ENCODE data around the gene RPN1. TPM values are rescaled to one million over a fixed set of nuclear protein-coding genes. Genes with fewer than 3 reads are reported as not detected.
A peak's percentile ranks its signal among the peaks of the same experiment; 100 is the strongest.
"Not testable (repeated sequence)": the region's sequence is repeated elsewhere in the genome, so short reads cannot be mapped to it uniquely, and the experiment has no call there.

RPN1 gene
- total RNA-seq, 1 donor from 2014 or later: 96.8 TPM

DNA sequence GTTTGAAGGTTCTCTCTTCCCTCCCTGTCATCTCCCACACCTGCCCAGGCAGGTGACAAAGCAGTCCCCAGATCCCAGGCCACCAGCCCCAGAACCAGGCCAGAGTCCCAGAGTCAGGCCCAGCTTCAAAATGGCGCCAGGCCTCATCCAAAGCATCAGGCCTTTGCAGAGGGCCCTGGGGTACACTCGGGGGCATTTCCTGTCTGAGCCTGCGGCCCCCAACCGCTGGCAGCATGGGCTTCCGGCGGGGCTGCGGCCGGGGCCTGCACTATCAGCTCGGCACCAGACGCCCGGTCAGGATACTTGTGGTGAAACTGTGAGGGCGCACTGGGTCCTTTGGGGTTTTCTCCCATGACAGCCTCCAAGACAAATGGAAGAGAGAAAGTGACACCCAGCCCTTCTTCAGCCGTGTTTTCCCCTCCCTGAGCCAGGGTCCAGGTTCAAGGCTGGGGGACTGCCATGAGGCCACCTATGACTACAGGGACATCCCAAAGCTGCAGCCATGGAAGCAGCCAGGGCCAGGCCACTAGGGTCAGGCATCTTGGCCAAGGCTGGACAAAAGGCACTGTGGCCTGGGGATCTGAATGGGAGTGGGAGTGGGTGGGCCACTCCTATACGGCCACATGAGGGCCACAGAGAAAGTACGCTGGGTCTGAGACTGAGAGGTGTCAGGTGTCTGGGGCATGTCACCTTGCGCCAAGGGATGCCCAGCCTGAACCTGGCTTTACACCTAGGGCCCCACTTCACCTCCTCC, 33.9 kb downstream of the RPN1 start:
- ATAC-seq (ENCODE audit: poor library complexity): no peak
- intact Hi-C loops (cut with DNase I): no loop called here

DNA sequence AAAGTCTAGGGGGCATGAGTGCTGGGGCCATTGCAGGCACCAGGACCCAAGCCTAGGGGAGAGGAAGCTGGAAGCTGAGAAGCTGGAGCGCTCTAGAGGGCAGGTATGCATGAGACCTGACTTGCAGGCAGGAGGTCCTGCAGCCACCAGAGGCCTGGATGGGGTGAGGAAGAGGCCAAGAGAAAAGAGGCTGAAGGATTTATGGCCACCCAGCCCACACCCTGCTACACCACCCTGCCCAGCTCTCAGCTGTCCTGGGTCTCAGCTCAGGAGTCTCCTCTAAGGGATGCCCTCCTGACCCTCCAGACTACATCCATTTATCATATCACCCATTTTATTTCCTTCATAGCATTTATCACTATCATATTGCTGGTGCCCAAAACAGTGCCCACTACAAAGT, 36.5 kb downstream of the RPN1 start:
- intact Hi-C loops (cut with DNase I): no loop called here
- DNase-seq (no peak), ATAC-seq (ENCODE audit: poor library complexity) (no peak)

More for the DNA sequence above, 33.9 kb downstream of the RPN1 start:
- no peak for DNase-seq

DNA sequence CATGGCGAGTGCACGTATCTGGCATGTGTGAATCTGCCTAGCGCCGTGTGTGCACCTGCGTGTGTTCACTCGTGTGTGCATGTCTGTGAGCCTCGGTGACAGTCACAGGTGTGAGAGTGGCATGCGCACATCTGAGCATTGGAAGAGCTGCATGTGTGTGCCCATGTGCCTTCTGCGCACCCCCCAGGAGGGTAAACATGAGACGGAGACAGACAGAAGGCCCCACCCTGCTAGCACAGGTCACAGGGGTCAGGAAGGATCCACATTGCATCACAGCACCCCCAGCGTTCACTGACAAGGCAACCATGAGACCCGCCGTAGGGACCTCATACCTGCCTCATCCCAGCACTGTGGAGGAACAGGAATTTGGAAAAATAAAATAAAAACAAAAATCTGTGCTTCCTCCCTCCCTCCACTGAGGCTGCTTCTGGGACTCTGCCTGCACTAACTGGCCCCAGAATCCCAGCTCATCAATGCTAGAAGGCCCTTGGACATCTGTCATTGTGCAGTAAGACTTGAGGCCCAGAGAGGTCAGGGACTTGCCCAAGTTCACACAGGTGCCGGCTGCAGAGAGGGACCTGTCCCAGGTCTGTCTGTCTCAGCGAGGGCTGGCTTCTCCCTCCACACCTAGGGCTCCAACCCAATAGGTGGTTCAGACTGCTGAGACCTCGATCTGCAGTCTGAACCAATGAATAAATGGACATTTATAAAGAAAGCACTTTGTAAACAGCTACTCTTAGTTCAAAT, 37.4 kb downstream of the RPN1 start:
- intact Hi-C loops (cut with DNase I): no loop called here
- ATAC-seq (ENCODE audit: poor library complexity) (no peak), DNase-seq (no peak)

DNA sequence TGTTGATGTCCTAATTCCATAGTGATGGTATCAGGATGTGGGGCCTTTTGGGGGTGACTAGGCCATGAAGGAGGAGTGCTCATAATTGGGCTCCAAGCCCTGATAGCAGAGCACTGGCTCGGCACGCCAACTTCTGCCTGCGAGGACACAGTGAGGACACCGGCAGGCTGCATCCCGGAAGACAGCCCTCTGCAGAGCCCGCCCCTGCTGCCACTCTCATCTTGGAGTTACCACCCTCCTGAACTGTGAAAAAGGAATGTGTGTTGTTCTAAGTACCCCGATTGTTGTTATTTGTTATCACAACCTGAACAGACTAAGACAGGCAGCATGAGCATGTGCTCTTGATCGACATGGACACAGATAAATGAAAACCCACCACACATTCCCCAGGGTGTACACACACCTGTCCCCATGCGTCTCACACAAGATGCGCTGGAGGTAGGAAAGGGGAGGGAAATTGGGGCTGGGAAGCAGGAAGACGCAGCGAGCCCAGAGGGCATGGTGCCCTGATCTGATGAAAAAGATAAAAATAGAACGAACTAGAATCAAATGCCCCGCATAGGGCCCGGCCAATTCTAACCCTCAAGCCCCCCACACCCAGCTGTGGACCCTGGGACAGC, 40.1 kb downstream of the RPN1 start:
- DNase-seq (no peak), ATAC-seq (ENCODE audit: poor library complexity) (no peak)
- intact Hi-C loops (cut with DNase I): no loop called here

DNA sequence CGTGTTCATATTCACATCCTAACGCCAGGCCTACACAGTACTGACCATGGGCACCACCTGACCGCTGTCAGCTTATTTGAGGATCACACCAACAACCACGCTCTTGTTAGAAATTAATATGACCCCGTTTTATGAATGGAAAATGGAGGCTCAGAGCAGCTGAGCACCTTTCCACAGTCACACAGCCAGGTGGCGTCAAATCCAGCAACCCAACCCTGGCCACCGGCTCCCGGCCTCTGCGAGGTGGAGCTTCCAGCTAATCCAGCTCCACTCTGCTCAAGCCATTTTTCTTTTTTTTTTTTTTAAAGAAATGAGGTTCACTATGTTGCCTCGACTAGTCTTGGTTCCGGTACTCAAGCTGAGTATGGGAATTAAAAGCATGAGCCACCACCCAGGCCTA, 41.3 kb downstream of the RPN1 start:
- ATAC-seq (ENCODE audit: poor library complexity) (no peak), DNase-seq (no peak)
- intact Hi-C loops (cut with DNase I): loop anchor here (5.0 to 10.0 kb wide), 2 partner anchors 182 to 514 kb away; no protein-coding TSS in a partner anchor

DNA sequence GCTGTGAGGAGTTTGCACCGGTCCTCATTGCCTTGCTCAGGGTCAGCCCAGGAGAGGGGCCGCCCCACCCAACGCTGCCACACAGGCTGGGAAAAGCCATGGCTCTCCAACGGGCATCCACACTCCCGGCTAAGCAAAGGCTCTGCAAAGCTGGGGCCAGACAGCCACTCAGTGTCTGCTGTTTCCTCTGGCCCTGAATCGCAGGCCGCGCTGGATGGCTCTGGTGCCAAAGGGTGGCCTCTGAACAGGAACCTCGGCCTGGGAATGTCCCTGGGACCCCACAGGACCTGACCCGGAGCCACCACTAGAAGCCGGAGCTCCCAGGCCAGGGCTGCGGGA, 42.9 kb downstream of the RPN1 start:
- ATAC-seq (ENCODE audit: poor library complexity) (peak; percentile 60), DNase-seq (no peak)
- intact Hi-C loops (cut with DNase I): loop anchor here (5.0 to 10.0 kb wide), 2 partner anchors 180 to 513 kb away; no protein-coding TSS in a partner anchor

DNA sequence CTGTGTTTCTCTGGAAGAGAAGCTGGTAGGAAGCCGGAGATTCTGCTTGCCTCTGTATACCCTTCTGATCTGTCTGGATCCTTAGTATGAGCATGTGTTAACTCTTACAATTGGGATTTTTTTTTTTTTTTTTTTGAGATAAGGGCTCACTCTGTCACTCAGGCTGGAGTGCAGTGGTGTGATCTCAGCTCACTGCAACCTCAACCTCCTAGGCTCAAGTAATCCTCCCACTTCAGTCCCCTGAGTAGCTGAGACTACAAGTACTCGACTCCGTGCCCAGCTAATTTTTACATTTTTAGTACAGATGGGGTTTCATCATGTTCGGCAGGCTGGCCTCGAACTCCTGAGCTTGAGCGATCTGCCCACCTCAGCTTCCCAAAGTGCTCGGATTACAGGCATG, 44.5 kb downstream of the RPN1 start:
- DNase-seq (no peak), ATAC-seq (ENCODE audit: poor library complexity) (no peak)
- intact Hi-C loops (cut with DNase I): loop anchor here (5.0 to 10.0 kb wide), 2 partner anchors 179 to 511 kb away; no protein-coding TSS in a partner anchor

DNA sequence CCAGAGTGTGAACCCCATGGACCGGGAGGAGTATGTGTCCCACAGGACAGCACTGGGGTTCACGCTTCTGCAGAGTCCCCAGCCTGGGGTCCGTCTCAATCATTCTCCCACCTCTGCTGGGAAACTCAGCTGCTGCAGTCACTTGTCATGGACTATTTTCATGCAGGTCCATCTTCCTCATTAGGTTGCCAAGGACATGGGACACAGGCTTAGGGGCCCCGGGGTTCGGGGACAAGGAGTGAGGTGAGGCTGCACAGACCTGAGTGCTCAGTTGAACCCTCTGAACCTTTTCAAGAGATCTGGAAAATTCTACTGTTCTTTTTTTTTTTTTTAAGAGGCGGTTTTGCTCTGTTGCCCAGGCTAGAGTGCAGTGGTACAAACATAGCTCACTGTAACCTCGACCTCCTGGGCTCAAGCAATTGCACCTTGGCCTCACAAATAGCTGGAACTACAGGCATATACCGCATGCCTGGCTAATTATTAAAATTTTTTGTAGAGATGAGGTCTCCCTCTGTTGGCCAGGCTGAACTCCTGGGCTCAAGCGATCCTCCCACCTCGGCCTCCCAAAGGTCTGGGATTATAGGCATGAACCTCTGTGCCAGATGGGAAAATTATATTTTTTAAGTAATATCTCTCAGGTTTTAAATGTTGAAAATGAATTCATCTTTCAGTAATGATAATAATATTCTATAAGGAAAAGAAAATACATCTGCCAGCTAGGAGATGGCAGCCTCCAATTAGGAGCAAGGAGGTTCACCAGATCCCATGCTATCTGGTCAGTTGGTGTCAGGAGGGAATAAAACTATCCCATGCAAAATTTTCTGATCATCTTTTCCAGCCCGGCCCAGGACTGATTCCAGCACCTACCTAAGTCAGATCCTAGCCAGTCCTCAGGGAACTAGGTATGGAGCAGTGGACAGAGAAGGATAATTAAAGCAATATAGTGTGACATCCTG, 45.2 kb downstream of the RPN1 start:
- ATAC-seq (ENCODE audit: poor library complexity) (no peak), DNase-seq (no peak)
- intact Hi-C loops (cut with DNase I): loop anchor here (5.0 to 10.0 kb wide), 2 partner anchors 178 to 511 kb away; no protein-coding TSS in a partner anchor

DNA sequence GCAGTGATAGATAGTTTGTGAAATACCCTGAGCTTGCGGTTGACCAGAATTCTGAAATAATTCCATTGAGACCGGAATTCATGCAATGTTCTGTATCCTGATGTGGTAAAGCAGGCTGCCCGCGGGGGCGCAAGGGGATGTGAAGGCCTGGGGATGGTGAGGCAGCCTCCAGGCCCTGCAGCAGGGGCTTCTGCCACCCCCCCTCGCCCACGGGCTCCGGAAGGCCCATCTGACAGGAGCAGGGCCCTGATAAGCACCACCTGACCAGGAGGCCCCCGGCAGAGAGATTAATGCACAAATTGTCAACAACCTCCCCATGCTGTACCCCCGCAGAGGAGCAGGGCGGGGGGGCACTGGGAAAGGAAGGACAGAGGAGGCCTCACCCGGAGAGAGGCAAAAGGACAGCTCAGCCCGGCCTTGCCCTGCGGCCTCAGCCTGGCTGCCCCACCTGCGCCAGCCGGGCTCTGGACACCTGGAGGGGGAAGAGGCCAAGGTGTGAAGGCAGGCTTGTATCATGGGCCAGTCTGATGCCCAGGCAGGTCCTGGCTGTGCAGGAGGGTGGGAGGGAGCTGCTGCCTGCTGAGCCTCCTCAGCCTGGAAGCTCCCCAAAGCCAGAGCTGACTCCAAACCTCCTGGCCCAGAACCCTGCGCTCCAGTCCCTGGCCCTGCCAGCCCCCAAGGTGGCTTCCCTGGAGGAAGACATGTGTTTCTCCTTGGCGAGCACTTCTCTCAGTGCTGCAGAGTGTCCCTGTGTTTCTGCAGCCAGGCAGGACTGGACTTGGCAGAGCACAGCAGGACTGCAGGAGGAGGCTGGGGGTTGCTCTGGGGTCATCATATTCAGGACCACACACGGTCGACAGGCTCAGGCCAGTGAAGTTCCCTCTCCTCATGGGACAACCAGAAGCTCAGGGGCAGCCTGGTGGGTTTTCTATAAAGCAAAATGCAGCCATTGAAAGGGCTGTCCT, 46.5 kb downstream of the RPN1 start:
- ATAC-seq (ENCODE audit: poor library complexity): no peak
- no peak for DNase-seq
- intact Hi-C loops (cut with DNase I): loop anchor here (10.0 kb wide), 1 partner anchor 509 kb away; no protein-coding TSS in a partner anchor

DNA sequence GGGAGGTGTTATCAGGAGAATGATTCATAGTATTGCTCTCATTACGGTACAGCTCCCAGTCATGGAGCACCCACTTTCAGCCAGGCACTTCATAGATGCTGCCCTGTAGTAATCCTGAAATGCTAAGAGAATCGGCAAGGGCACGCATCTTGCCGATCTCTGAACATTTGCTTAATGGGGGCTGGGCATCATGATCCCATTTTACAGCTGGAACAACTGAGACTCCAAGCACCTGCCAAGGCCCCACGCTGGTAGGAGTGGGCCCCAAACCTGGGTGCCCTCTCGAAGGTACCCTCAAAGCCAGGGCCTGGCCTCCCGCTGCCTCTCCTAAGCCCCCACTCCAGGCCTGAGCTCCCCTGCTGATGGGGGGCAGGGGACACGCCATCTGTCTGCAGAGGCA, 47.3 kb downstream of the RPN1 start:
- DNase-seq (no peak), ATAC-seq (ENCODE audit: poor library complexity) (no peak)
- intact Hi-C loops (cut with DNase I): loop anchor here (10.0 kb wide), 1 partner anchor 509 kb away; no protein-coding TSS in a partner anchor

DNA sequence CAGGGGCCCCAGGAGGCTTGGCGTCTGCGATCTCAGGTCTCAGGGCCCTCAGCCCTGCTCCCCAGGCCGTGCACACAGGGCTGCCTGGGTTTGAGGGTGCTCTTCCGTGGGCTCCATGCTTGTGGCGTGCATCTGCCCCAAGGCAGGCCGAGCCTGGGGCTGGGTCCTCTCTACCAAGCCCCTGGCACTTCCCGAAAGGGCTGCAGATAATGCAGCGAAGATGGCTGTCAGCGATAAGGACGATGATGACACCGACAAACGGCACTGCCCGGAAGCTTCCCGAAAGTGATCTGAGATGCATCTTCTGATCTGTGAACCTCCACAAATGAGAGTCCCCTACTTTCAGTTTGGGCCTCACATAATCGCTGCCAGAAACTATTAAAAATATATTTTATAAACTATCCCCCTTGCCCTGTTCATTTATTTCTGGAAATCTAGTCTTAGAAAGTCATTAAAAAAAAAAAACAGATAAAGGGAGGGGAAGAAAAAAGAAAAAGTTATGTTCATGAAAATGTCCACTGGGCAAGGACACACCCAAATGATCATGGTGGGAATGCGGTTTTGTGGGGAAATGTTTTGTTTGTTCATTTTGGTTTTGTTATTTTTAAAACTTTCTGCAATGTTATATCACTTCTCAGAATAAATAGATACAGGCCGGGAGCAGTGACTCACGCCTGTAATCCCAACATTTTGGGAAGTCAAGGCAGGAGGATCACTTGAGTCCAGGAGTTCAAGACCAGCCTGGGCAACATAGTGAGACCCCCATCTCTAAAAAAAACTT, 51.5 kb downstream of the RPN1 start:
- DNase-seq (no peak), ATAC-seq (ENCODE audit: poor library complexity) (no peak)
- intact Hi-C loops (cut with DNase I): no loop called here

DNA sequence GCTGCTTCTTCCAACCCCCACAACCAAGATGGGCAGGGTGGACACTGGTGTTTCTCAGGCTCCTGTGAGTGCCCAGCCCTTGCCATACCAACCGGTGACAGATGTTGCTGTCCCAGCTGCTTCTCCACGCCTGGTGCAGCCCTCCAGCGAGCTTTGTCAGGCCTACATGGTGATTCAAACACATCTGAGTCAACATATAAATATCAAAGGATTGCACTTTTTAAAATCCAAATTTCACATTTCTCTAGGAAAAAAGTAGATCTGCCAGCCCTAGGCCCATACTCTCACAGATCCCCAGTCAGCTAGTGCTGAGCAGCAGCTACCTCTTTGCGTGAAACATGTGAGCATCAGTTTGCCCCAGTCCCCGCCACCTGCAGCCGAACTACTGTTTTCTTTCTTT, 52.7 kb downstream of the RPN1 start:
- ATAC-seq (ENCODE audit: poor library complexity) (no peak), DNase-seq (no peak)
- intact Hi-C loops (cut with DNase I): no loop called here

DNA sequence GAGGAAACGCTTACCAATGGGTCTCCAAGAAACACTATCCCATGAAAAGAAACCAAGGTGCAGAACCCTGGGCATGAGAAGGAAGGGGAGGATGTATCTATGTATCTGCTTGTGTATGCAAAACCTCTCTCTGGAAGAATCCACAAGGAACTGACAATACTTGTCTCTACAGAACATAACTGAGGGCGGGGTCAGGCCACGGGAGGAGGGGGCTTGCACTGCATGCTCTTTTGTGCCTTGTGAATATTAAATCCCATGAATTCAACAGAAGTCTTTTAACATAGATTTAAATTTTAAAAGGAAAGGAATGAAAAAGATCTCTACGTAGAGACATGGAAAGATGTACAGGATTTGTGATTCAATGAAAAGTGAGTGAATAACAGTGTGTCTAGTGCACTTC, 57.8 kb downstream of the RPN1 start:
- intact Hi-C loops (cut with DNase I): no loop called here
- ATAC-seq (ENCODE audit: poor library complexity): no peak

DNA sequence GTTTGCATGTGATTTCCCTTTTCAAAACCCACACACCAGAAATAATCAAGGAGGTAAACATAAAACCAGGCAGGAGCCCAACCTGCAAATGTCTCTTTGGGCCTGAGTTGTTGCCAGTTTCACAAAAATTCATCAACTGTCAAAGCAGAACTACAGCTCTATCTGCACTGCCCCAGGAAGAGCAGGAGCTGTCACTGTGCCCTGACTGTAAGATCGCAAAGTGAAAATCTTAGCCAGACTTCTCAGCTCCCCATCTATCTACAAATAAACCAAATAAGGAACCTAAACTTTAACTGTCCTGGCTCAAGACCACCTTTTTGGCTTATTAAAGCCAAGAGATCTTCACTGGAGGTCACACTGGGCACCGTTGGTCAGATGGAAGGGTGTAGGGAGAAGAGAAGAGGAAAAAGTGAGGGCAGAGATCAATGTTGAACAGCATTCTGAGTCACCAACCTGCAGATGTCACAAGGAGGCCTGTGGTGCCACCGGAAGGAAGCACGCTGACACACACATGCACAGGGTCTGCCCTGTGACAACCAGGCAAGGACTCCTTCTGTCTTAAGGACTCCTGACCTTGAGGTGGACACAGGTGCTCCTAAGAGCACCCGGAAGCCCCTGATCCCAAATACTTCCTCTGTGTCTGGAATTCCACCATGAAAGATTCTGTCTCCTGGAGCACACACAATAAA, 58.7 kb downstream of the RPN1 start:
- DNase-seq: no peak
- no peak for ATAC-seq (ENCODE audit: poor library complexity)
- intact Hi-C loops (cut with DNase I): no loop called here

More for the DNA sequence above, 57.8 kb downstream of the RPN1 start:
- DNase-seq: no peak

DNA sequence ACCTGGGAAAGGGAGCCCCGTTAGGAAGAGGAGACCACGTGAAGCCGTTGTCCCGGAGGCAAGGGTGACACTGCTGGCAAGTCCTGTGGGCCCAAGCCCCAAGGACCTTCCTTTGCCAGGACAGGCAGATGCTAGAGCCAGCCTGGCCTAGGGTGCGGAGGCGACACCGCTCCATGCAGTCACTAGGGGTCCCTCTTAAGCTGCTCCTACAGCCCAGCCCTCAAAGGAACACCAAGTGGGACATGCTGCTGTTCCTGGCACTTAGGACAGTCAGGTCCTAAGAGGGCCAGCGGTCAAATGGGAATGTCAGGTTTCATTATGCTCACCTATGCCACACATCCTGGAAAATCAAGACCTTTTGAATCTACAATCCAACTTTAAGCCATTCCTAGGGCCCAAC, 59.7 kb downstream of the RPN1 start:
- no peak for ATAC-seq (ENCODE audit: poor library complexity)
- DNase-seq: no peak
- intact Hi-C loops (cut with DNase I): no loop called here

DNA sequence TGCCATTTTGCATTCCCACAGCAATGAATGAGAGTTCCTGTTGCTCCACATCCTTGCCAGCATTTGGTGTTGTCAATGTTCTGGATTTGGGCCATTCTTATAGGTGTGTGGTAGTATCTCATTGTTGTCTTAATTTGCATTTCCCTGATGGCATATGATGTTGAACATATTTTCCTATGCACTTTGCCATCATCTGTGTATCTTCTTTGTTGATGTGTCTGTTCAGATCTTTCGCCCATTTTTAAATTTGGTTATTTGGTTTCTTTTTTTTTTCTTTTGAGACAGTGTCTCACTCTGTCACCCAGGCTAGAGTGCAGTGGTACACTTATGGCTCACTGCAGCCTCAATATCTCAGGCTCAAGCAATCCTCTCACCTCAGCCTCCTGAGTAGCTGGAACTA, 60.6 kb downstream of the RPN1 start:
- DNase-seq; ATAC-seq (ENCODE audit: poor library complexity); intact Hi-C loops (cut with DNase I): not testable (repeated sequence)
